ENCODE data around the gene MCM7. TPM values are rescaled to one million over a fixed set of nuclear protein-coding genes. Genes with fewer than 3 reads are reported as not detected.
A peak's percentile ranks its signal among the peaks of the same experiment; 100 is the strongest.

Gene MCM7
- total and polyA plus RNA-seq, 10 of the 15 experiments (the other 5 are each of a cell fraction or from before 2014, with no cell fraction given), result 183 to 383 (median 244) TPM

- ChIA-PET POLR2A (interaction anchor here (0.5 to 3.9 kb wide), 7 partner anchors 13 to 1054 kb away, joined by 3 to 39 read pairs (median 5); partner anchors contain the start of genes AP4M1, MBLAC1 and MCM7), CTCF (interaction anchor here (0.8 to 1.1 kb wide), 5 partner anchors 14 to 175 kb away, joined by 3 to 4 read pairs (median 3); partner anchors contain the start of genes AP4M1, MCM7 and ZSCAN21), SMC1A (ENCODE audit: uncharacterized antibody, unreplicated experiment) (interaction anchor here (0.7 kb wide), 1 partner anchor 14 kb away, joined by 3 read pairs; the partner anchor contains the start of gene AP4M1), RAD21 (ENCODE audit: unreplicated experiment) (interaction anchor here (1.0 kb wide), 1 partner anchor 13 kb away, joined by 7 read pairs; the partner anchor contains the start of genes AP4M1 and MCM7)
- Histone ChIP-seq H3K27ac (ENCODE audit: control insufficient read depth, insufficient read depth) (peak overlapping the region; percentile 84), H3K9me3 (replicated peaks; ENCODE audit: control insufficient read depth, insufficient read depth, low read length) (no peaks in the 10 kb centered on the region), H3K27me3 (replicated peaks in 1 of 2; ENCODE audit: control insufficient read depth in 2 of 2, insufficient read depth in 2 of 2, low read length in 1 of 2) (no peaks in the 10 kb centered on the region), H4K20me1 (ENCODE audit: control insufficient read depth, insufficient read depth) (no peaks in the 10 kb centered on the region), H3K4me1 (ENCODE audit: control insufficient read depth, insufficient read depth, low read length) (peaks cover 6% of the 10 kb centered on the region), H2AFZ (ENCODE audit: control insufficient read depth, low read depth, low read length) (peak overlapping the region; percentile 91), H3K9ac (ENCODE audit: control insufficient read depth, insufficient read depth, low read length) (peak overlapping the region; percentile 90), H3K4me3 (peak overlapping the region; percentile 92), H3K79me2 (ENCODE audit: control insufficient read depth, insufficient read depth, low read length) (peaks cover 10% of the 10 kb centered on the region), H3K4me2 (ENCODE audit: control insufficient read depth, insufficient read depth) (peak overlapping the region; percentile 100), H3K36me3 (ENCODE audit: control insufficient read depth in 2 of 2, insufficient read depth in 2 of 2, low read length in 1 of 2) (peaks cover 8 to 24% of the 10 kb centered on the region in 2 experiments)
- no peak for FAIRE-seq
- ATAC-seq, result peak; percentile 9
- TF ChIP-seq MLLT1 (IDR thresholded peaks at IDR 0.05), result peak; percentile 69
- TF ChIP-seq SPI1 (IDR thresholded peaks at IDR 0.05; ENCODE audit: borderline replicate concordance, insufficient read depth, low read depth, low read length), result no peak
- WGBS (ENCODE audit: insufficient coverage, insufficient replicate concordance, low lambda C conversion rate, missing lambda C conversion rate), result 68% methylated on average over 11 of the region's 11 CpGs
- intact Hi-C loops (cut with micrococcal nuclease; ENCODE audit: unreplicated experiment), result loop anchor here (10.0 kb wide), 1 partner anchor 173 kb away; the partner anchor contains the start of gene TRIM4
- in situ Hi-C loops (cut with MboI), result no loop called here
- no peak for DNase-seq (ENCODE audit: low read depth, low spot score)
- no TSS peak for BruUV-seq (replicated peaks)
Measured at GRCh38 chr7:100088095-100088620, 13.0 kb downstream of the MCM7 start.
